Calu3 (cell line): Measurements from ENCODE around the gene TTBK2. TPM values are rescaled to one million over a fixed set of nuclear protein-coding genes. Genes with fewer than 3 reads are reported as not detected.

Source experiments
- BruUV-seq: library from RNA; stranded (reverse); fragments of 400-500 nt; replicated peaks from 2 replicates; lab custom pipeline; 2021; lab: Mats Ljungman, UMichigan
- CTCF ChIA-PET: fragments of 300-600 bp; sonication (Branson Sonifier 250); formaldehyde crosslinking; loops from one replicate; lab custom pipeline; 2022; ENCODE audit warnings: antibody characterized with exemption; lab: Charles Lee
- DNase-seq: peaks from one replicate; pipeline ENCODE4 v3.0.0; 2022
- H3K27ac Mint-ChIP-seq: one replicate; pipeline ENCODE4 v1.8.0; 2022; ENCODE audit warnings: mixed read lengths; ENCODE audit not compliant: unreplicated experiment
- H3K27me3 Mint-ChIP-seq: one replicate; pipeline ENCODE4 v1.8.0; 2022; ENCODE audit warnings: mixed read lengths; ENCODE audit not compliant: unreplicated experiment
- H3K36me3 Mint-ChIP-seq: one replicate; pipeline ENCODE4 v1.8.0; 2022; ENCODE audit warnings: mild to moderate bottlenecking, moderate library complexity, mixed read lengths; ENCODE audit not compliant: insufficient read depth, unreplicated experiment
- H3K4me1 Mint-ChIP-seq: one replicate; pipeline ENCODE4 v1.8.0; 2022; ENCODE audit warnings: mild to moderate bottlenecking, low read depth, mixed read lengths; ENCODE audit not compliant: unreplicated experiment
- H3K4me3 Mint-ChIP-seq: one replicate; pipeline ENCODE4 v1.8.0; 2022; ENCODE audit warnings: mild to moderate bottlenecking, low read depth, moderate library complexity, mixed read lengths; ENCODE audit not compliant: unreplicated experiment
- H3K9me3 Mint-ChIP-seq: one replicate; pipeline ENCODE4 v1.8.0; 2022; ENCODE audit warnings: low read depth, mixed read lengths; ENCODE audit not compliant: unreplicated experiment
- CTCF ChIP-seq: fragments of 200-600 bp; IDR thresholded peaks from one replicate; pipeline ENCODE4 v1.8.0; 2022; ENCODE audit warnings: antibody characterized with exemption; ENCODE audit not compliant: unreplicated experiment
- intact Hi-C: fragments of 100-400 bp; cut with micrococcal nuclease; formaldehyde crosslinking; loops from one replicate; pipeline ENCODE4 v1.10.0; 2022; ENCODE audit not compliant: unreplicated experiment
- total RNA-seq: library from RNA; stranded (reverse); gene quantifications from 2 replicates; pipeline ENCODE4 v1.2.3, GENCODE V29; 2022

The TTBK2 gene
- total RNA-seq, 1 experiment from 2014 or later = 5.3 TPM

DNA sequence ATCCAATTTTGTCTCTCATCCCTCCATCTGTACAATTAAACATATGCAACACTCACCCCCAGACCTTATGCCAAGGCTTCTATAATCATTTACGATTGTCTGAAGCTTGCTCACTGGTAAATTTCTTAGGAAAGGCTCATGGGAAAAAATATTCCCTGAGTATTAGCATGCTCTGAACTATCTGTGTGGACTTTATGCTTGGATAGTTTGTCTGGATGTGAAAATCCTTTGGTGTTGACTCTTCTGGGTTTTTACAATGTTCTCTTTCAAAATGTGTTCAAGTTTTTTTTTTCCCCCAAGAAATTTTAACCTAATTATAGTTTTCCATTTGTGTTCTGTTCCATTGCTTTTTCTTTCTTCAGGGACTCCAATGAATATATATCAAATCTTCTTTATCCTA is 19.9 kb upstream of the TTBK2 start:
- no peak for TF ChIP-seq CTCF
- H3K27me3 Mint-ChIP-seq = no peaks in the 10 kb centered on the region
- no peak for DNase-seq
- no peaks in the 10 kb centered on the region for H3K4me1 Mint-ChIP-seq
- BruUV-seq = no TSS peak
- intact Hi-C loops = no loop called here
- peaks cover 5% of the 10 kb centered on the region for H3K36me3 Mint-ChIP-seq
- CTCF ChIA-PET = no interaction called here
- no peak overlapping the region for H3K27ac Mint-ChIP-seq
- no peak overlapping the region for H3K4me3 Mint-ChIP-seq
- no peaks in the 10 kb centered on the region for H3K9me3 Mint-ChIP-seq

- H3K4me1 Mint-ChIP-seq = no peaks in the 10 kb centered on the region
- H3K27me3 Mint-ChIP-seq = no peaks in the 10 kb centered on the region
- no peaks in the 10 kb centered on the region for H3K9me3 Mint-ChIP-seq
- CTCF ChIA-PET = no interaction called here
- no peak overlapping the region for H3K27ac Mint-ChIP-seq
- TF ChIP-seq CTCF = no peak
- DNase-seq = no peak
- no TSS peak for BruUV-seq
- no peak overlapping the region for H3K4me3 Mint-ChIP-seq
- H3K36me3 Mint-ChIP-seq = peaks cover 5% of the 10 kb centered on the region
- intact Hi-C loops = no loop called here
Measured at GRCh38 chr15:42939841-42940240, 19.3 kb upstream of the TTBK2 start.

DNA sequence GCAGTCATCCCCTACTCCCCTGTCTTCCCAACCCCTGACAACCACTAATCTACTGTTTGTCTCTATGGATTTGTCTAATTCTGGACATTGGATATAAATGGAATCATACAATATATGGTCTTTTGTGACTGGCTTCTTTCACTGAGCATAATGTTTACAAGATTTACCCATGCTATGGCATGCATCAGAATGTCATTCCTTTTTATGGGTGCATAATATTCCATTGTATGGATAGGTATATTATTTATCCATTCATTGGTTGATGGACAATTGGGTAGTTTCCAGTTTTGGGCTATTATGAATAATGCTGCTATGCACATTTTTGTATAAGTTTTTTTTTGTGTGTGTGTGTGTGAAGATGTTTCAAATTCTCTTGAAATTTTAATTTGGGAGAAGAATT is 16.6 kb upstream of the TTBK2 start:
- CTCF ChIA-PET = no interaction called here

GRCh38 chr15:42933886-42934667 is 13.5 kb upstream of the TTBK2 start:
- no peak for DNase-seq
- H3K27me3 Mint-ChIP-seq = no peaks in the 10 kb centered on the region
- CTCF ChIA-PET = no interaction called here
- no peak overlapping the region for H3K27ac Mint-ChIP-seq
- no peaks in the 10 kb centered on the region for H3K4me1 Mint-ChIP-seq
- no peaks in the 10 kb centered on the region for H3K9me3 Mint-ChIP-seq
- H3K36me3 Mint-ChIP-seq = peaks cover 5% of the 10 kb centered on the region
- H3K4me3 Mint-ChIP-seq = no peak overlapping the region
- intact Hi-C loops = no loop called here
- no peak for TF ChIP-seq CTCF
- BruUV-seq = no TSS peak

More for the DNA sequence above, 16.6 kb upstream of the TTBK2 start:
- Mint-ChIP-seq H3K9me3 (no peaks in the 10 kb centered on the region), H3K27ac (no peak overlapping the region), H3K4me1 (no peaks in the 10 kb centered on the region), H3K36me3 (peaks cover 5% of the 10 kb centered on the region), H3K4me3 (no peak overlapping the region), H3K27me3 (no peaks in the 10 kb centered on the region)
- TF ChIP-seq CTCF = no peak
- no peak for DNase-seq
- intact Hi-C loops = no loop called here
- BruUV-seq = no TSS peak
